HG03571 (cell line): ENCODE measurements around the gene CCDC142.
"Not testable (repeated sequence)": the region's sequence is repeated elsewhere in the genome, so short reads cannot be mapped to it uniquely, and the experiment has no call there.

Source experiments
- ATAC-seq: cut with Tn5 transposase; IDR thresholded peaks from one replicate; pipeline ENCODE4 v1.9.1; 2021; ENCODE audit not compliant: unreplicated experiment

CCDC142 gene

DNA sequence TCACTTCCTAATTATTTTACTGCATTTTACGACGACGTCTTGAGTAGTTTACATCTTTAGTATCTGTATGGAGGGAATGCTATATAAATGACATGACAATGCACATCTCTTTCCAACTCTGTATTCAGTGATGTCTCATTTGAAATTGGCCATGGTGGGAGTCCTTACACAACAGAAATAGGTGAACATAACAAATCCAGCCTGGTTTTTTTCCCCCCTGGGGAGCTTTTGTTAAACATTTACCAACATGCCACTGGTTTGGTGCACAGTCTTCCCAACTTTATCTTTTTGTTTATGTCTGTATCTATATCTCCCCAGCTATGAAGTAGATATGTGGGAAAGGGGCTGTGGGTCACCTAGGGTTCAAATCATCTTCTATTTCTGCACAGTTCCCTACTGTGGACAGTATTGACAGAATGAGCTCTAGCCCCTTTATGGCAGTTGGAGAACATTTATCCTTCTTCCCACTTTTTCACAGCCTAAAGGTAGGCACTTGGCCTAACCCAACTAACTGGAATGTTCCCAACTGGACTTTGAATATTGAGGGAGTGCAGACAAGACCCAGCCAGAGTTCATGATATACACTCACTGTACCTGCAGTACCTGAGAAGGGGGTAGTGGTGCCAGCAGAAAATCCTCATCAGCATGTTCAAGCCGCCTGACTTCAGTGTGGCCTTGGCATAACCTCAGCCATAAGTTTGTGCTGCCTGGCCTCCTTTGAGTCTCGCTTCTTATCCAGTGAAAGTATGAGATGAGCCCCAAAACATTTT is 35.4 kb downstream of the CCDC142 start:
- no peak for ATAC-seq

DNA sequence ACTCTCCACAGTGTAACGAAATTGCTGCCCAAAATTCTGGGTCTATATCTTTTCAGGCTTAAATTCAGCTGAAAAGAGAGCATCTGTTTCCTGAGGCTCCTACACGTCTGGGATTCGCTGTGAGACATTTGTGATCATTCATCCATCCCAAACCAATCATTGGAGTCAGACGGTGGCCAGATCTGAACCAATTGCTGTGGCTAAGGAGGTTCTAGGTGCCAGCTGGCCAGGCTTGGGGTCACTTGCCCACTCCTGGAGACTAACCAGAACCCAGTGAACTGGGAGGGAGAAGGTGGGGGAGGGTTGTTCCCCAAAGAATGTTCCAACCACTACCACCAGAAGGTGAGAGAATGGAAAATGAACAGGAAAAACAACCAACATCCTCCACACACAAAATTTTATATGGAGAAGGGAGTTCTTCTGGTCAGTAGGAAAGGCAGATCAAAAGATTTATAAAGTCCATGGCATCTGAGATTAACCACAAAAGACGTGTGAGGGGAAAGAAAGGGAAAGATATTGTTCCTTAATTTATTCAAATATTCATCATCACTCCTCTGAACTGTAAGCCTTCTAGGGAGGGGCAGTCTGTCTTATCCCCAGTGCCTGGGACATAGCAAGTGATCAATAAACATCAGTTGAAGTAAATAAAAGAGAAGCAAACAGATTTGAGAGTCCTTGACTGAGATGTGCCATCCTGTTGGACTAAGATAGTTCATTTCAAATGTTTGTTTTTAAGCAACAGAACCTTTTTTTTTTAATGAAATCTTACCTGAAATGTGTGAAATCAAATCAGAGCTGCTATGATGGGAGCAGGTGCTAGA is 38.1 kb downstream of the CCDC142 start:
- no peak for ATAC-seq

DNA sequence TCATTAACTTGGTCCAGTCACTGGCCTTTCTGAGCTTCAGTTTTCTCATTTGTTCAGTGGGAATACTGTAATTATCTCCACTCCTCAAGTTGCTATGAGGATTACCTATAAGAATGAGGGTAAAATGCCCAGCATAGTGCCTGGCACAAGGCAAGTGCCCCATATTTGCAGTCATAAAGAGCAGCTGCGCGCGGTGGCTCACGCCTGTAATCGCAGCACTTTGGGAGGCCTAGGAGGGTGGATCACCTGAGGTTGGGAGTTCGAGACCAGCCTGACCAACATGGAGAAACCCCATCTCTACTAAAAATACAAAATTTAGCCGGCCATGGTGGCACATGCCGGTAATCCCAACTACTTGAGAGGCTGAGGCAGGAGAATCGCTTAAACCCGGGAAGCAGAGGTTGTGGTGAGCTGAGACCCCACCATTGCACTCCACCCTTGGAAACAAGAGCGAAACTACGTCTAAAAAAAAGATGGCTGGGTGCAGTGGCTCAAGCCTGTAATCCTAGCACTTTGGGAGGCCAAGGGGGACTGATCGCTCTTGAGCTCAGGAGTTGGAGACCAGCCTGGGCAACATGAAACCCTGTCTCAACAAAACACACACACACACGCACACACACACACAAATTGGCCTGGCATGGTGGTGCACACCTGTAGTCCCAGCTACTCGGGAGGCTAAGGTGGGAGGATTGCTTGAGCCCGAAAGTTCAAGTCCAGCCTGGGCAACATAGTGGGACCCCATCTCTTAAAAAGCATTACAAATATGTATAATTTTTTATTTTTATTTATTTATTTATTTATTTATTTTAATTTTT is 40.1 kb downstream of the CCDC142 start:
- not testable (repeated sequence) for ATAC-seq

DNA sequence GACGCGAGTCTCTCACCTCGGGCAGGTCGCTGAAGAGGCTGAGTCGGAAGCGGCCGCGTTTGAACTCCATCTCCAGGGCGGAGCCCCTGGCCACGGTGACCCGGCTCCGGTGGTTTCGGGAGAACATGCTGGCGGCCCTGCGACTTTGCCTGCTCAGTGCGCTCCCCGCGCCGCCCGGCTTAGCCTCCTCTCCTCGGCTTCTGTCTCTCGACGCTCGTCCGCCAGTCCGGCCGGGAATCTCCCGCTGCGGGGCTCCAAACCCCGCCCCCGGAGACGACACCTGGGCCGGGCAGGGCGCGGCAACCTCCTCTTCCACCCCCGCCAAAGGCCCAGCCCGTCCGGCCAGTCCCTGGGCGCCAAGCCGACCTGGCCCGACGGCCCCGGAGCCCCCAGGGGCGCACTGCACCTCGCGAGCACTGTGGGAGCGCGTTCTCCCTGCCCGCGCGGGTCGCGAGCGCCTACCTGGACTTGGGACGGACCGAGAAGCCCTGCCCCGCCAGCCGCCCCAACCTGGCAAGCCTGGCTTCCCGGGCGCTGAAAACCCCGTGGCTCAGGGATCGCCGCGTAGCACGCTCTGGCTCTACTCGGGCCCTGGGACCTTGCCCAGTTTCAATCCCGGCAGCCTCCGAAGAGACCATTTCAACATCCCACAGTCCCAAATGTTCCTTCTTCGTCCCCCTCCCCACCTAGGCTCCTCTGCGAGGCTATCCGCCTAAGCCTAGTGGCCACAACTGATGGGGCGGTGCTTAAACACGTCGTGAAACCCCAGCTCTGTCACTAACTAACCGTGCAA is 40.9 kb downstream of the CCDC142 start, which contains the start of gene RTKN:
TSS of gene RTKN (minus strand) at position 248 of the 793 bp plus-strand sequence. CDS start at position 127, 121 bp downstream.
- no peak for ATAC-seq

DNA sequence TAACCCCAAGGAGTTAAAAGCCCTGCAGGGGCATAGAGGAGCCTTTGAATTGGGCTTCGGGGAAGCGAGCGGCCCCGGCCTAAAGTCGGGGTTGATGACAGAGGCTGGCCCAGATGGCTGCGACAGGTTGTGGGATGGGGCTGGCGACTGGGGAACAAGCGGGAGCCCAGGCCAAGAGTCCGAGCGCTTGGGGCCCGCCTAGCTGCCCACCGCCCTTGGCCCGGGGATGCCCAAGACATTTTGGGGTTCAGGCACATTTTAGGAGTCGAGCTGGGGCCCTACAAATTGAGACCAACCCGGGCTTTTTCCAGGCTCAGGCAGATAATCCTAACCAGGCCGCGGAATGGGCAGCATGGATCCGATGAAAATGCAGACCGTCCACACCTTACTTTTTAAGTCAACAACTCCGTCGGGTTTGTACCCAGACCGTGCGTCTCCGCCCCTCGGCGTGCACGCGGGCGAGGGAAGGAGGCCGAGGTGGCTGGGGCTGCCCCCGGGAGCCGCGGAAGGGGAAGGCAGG is 41.6 kb downstream of the CCDC142 start:
- ATAC-seq, result no peak

DNA sequence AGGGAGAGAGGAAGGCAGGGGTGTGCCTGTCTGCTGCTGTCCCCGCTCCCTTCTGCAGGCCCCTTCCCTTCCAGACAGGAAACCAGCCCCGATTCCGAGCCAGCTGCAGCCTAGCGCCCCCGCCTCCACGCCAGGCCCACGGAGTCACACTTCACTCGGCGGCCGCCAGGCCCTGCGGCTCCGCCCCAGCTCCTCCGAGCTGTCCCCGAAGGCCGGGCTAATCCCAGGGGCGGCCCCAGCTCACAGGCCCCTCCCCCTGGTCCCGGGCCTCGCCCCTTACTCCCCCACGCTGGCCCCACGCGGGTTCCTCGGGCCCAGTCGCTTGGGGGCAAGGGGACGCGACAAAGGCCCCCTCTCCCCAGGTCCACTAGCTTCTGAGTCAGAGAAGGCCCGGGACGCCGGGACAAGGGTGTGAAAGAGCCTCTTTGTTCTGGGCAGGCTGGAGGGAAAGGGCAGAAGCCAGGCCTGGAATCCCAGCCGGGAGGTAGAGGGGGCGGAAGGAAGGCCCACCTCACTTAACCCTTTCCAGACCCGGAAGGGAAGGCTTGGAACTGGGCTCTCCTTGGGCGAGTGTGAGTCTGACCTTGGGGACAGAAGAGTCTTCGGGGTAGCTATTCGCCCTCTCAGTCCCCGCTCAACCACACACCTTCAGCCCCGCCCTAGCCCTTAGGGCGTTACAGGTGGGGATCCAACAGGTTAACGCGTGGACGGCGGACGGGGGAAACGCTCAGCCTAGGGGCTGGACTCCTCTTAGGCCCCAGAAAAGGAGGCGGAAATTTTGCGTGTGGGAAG is 42.2 kb downstream of the CCDC142 start:
- ATAC-seq, result peak; percentile 76

DNA sequence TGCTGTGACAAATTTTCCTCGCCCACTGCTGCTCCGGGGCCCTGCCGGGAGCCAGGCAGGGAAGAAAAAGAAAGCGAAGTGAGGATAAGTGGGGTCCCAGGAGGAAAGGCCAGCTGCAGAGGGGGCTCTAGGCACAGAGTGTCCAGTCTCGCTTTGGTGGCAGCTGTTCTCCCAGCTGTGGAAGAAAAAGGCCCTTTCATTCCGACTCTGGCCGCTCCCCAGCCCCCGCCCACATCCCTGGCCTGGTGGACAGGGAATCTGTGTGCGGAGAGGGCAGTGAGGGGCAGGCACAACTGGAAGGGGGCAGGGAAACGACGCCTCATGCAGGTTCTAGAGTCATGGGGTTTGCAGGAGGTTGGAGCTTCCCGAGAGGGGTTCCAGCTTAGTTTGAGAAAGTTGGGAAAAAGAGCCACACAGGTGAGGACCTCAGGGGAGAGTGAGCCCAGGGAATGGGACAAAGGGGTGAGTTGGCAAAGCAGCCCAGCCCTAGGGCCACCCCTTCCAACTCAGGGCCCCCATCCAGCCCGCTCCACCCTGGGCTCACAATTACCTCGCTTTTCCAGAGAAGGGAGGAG is 42.9 kb downstream of the CCDC142 start:
- ATAC-seq, result no peak

DNA sequence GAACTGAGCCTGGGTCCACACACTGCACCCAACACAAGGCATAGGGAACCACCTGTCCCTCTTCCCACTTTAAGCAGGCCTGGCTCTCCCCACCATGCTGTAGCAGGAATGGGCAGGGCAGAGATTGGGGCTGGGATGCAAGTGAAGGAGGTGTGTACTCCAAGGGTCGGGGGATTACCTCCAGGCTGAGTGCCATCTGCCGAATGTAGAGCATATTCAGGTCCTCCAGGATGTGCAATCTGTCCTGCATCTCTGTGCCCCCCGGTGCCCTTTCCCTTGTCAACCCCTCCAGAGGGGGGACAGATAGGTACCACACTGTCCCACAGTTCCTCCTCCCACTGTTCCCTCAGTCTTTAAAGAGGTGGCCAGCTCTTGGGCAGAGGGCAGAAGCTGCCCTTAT is 43.4 kb downstream of the CCDC142 start:
- ATAC-seq, result no peak

DNA sequence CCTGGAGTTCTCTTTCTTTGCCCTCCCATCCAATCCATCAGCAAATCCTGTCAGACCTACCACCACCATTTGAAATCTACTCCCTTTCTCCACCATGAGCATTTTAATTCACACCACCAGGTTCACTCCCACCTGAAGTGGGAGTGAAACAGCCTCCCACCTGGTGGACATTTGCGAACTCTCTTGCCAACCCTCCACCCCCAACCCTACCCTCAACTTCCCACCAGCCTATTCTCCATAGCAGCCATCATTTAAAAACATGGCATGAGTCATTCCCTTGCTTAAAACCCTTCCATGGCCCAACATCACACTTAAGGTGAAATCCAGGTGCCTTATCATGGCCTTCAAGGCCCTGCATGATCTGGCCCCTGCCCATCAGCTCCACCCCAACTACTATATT is 44.5 kb downstream of the CCDC142 start:
- no peak for ATAC-seq

DNA sequence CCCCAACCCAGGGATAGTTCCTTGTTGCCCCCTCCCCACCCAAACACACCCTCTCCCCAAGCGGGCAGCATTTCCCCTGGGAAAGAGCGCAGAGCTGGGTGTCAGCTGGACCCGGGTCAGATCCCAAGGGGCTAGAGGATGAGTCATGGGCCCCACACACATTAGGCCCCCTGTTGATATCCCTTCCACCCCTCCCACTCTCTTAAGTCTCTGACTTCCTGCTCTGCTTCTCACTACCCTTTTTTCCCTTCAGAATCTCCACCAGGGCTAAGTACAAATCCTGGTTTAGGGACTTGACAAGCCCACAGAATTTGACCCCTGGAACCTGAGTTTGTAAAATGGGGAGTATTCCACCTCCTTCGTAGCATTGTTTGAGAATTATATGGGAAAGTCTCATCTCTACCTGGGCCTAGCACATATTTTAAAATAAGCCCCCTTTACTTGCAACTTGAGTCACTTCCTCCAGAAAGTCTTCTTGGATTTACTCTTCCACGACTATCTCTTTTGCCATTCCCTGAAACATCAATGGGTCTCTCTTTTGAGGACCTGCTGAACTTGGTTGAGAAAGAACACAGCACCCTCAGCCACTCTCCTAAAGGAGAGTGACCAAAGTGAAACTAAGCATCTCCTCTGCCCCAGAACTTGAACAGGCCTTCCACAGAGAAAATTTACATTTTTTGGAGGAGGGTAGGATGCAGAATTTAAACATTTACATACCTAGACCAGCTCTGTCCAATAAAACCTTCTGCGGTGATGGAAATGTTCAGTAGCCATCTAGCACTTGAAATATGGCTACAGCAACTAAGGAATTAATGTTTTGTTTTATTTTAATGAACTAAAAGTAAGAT is 45.7 kb downstream of the CCDC142 start:
- no peak for ATAC-seq

DNA sequence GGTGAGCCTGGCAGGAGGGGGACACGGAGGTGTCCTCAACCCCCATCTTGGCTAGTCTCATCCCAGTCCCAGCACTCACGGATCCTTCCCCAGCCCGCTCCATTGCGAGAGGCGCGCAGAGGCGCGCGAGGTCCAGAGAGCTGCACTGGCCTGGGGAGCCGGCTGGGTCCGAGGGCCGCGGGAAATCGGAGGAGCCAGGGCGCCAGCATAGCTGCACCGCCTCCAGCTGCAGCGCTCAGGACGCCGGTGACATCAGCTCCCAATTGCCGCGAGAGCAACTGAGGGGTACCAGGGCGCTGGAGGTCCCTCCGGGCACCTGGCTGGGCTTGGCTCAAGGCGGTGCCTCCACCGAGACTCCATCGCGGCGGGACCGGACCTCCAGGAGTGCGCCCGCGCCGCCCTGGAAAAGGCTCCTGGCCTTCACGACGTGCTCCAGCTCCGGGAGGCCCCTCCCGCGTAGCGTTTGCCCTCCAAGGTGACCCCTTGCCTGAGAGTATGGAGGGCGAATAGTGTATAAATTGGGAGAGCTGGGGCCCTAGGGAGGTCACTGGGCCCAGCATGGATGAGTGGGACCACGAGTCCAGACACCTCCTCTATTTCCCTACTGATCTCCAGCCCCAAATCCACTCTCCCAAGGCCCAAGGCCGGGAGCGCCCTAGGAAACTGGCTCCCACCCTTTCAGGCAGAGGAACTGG is 46.5 kb downstream of the CCDC142 start:
- no peak for ATAC-seq

DNA sequence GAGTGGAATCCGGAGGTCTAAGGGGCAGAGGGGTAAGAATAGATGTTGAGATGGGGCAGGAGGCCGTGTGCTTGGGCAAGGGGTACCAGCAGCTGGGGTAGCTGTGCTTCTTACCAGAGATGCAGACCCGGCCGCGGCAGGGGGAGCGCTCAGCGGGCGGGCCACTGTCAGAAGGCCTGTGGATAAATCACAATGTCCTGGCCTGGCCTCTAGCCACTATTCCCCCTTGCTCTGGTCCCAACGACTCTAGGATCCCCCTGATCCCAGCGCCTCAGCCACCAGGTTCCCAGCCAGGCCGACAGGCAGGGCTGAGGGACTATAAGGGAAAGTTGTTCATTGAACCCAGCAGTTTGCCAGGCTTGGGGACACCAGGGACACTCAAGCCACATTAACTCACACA is 52.3 kb downstream of the CCDC142 start:
- ATAC-seq, result no peak

DNA sequence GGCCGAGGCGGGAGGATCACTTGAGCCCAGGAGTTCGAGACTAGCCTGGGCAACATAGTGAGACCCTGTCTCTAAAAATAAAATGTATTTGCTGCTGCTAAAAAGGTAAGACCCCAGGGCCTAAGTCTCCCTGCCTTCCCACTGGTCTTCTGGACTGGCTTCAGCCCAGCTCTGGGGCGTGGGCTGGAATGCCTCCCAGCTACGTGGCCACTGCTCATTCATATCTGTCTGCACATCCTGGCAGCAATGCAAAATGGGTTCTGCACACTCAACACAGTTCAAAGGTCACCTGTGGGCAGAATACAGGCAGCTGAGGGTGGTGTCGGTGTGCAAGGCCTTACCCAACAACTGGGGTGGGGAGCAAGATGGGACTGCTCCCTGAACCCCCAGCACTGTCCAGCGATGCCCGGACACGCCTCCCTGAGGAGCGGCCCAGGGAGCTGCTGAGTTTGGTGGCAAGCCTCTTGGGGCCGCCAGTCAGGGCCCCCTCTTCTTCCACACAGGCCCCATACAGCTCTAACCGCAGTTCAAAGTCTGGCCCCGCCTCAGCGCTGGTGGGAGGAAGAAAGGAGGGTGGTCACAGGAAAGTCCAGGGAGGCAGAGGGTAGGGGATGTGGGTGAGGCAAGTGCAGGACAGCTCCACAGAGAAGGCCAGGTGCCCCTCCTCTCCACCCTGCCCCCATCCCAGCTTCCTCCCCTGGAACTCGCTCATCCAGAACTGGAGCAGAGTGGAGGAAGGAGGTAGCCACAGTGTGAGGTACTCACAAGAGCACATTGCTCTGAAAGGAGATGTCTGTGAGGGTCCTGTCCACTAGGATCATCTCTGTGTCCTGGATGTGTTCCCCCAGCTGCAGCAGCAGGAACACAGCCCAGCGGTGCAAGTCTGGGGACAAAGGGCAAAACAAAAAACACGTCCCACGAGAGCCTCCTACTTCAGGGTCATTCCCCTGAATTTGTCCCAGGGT is 53.0 kb downstream of the CCDC142 start:
- ATAC-seq, result no peak

DNA sequence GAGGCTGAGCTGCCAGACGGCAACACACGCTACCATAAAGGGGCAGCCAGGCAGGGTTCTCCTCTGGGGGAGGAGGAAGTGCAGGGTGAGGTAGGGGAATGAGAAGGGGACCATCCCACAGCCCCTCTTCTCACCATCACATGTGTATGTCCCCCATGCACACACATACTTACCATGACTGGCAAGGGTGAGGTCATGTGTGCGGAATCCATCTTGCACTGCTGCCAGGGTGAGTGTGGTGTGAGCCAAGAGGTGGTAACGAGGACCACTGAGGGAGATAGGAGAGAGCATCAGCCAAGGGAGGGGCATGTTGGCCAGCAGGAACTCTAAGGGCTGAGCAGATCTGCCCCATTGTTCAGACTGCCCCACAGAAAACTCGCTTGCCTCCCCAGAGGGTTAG is 54.1 kb downstream of the CCDC142 start:
- ATAC-seq, result no peak

DNA sequence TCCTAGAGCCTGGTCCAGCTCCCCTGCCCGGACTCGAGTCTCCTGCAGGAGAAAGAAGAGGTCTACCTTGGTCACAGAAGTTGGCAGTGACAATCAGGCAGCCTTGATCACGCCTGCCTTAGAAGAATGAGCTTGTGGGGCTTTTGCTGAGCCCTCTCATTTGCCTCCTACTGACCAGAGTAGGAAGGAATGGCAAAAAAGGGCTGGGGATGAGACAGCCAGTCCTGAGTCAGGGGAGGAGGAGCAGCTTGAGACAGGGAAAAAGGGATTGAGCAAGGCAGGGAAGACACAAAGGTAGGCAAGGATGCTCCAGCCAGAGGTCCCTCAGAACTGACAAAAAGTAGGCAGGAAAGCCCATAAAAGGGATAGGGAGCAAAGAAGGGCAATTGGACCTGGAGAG is 55.2 kb downstream of the CCDC142 start:
- no peak for ATAC-seq

DNA sequence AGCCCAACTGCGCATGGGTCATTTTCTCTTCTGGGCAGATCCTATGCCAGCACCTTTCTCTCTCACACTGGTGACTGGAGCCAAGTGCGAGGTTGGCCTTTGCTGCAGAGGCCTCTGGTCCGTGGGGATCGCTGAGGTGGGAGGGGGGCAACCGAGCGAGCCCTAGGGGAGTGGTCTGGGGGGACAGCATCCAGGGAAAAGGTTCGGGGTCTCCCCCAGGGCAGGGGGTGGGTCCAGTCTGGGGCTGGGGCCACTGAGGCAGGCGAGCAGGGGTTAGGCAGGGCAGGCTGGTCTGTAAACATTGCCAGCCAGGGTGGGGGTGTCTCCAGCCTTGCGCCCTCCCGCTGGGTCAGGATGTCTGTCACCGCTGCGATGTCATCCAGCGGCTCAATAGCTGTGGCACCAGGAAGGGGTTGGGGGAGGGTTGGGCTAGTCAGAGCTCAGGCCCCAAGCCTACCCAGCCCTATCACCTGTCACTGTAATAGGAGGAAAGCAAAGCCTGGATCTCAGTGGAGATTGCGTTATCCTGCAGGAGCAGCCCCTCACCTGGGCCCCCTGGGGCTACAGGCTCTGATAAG is 56.5 kb downstream of the CCDC142 start:
- ATAC-seq, result no peak
